ENCODE data around the gene PLEKHM3. TPM values are rescaled to one million over a fixed set of nuclear protein-coding genes. Genes with fewer than 3 reads are reported as not detected.

The PLEKHM3 gene
- total RNA-seq, 1 donor from 2014 or later, result 2.5 TPM

GRCh38 chr2:207895274-207895860 lies 130.0 kb downstream of the PLEKHM3 start:
- no peak for DNase-seq (ENCODE audit: low read depth)
- TF ChIP-seq, protein P1, sequence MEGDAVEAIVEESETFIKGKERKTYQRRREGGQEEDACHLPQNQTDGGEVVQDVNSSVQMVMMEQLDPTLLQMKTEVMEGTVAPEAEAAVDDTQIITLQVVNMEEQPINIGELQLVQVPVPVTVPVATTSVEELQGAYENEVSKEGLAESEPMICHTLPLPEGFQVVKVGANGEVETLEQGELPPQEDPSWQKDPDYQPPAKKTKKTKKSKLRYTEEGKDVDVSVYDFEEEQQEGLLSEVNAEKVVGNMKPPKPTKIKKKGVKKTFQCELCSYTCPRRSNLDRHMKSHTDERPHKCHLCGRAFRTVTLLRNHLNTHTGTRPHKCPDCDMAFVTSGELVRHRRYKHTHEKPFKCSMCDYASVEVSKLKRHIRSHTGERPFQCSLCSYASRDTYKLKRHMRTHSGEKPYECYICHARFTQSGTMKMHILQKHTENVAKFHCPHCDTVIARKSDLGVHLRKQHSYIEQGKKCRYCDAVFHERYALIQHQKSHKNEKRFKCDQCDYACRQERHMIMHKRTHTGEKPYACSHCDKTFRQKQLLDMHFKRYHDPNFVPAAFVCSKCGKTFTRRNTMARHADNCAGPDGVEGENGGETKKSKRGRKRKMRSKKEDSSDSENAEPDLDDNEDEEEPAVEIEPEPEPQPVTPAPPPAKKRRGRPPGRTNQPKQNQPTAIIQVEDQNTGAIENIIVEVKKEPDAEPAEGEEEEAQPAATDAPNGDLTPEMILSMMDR (conservative IDR thresholded peaks at IDR 0.05; ENCODE audit: low read depth, low read length), result no peak
- H3K4me3 ChIP-seq (ENCODE audit: low read depth, low read length), result no peak overlapping the region

DNA sequence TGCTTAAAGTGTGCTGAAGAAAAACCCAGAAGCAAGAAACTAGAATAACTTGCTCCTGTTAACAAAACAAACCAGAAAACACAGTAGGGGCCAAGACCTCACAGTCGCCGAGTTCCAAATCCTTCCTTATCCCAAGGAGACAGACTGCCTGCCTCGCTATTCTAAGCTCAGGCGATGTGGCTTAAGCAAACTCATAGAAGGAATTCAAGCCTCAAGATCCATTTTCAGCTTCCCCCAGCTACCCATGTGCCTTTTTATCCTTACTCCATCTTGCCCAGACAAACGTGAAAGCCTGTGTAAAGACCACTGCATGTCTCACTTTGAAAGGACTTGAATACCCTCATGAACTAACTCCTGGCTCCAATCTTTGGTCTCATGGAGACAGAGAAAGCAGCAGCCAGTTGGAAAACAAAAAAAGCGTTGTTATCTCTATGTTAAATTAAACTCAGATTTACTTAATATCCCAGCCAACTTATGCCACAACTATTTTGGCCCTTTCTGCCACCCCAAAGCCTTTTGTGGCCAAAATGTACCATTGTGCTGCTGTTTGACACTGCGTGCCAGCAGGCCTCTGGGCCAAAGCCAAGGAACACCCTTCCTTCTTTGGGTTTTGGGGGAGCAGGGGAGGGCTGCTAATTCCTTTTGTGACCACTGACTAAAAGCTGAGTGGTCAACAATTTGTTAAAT lies 132.5 kb downstream of the PLEKHM3 start:
- no peak for DNase-seq (ENCODE audit: low read depth)
- TF ChIP-seq, protein P1 (conservative IDR thresholded peaks at IDR 0.05; ENCODE audit: low read depth, low read length), result no peak

GRCh38 chr2:207891086-207891844 lies 134.1 kb downstream of the PLEKHM3 start:
- TF ChIP-seq, protein P1 (conservative IDR thresholded peaks at IDR 0.05; ENCODE audit: low read depth, low read length), result no peak
- no peak overlapping the region for H3K4me3 ChIP-seq (ENCODE audit: low read depth, low read length)
- no peak for DNase-seq (ENCODE audit: low read depth)

More for the DNA sequence above, 132.5 kb downstream of the PLEKHM3 start:
- no peak overlapping the region for H3K4me3 ChIP-seq (ENCODE audit: low read depth, low read length)

DNA sequence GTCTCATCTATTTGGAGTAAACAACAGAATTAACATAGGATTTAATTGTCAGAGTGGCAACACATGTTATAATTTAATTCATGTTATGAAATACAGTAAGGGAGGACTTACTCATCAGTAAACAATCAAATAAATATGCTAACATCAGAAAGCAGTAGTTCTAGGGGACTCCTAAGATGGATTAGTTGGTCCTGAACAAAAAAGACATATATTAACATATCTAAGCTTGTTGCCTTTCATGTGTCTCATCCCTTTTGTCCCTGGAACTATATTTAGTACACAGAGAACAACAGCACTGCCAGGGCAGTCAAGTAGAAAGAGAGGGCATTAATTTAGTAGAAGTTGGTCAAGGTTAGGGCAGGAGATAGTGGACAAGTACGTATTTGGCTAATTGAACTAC lies 137.8 kb downstream of the PLEKHM3 start:
- TF ChIP-seq, protein P1 (conservative IDR thresholded peaks at IDR 0.05; ENCODE audit: low read depth, low read length), result no peak
- H3K4me3 ChIP-seq (ENCODE audit: low read depth, low read length), result no peak overlapping the region
- no peak for DNase-seq (ENCODE audit: low read depth)

DNA sequence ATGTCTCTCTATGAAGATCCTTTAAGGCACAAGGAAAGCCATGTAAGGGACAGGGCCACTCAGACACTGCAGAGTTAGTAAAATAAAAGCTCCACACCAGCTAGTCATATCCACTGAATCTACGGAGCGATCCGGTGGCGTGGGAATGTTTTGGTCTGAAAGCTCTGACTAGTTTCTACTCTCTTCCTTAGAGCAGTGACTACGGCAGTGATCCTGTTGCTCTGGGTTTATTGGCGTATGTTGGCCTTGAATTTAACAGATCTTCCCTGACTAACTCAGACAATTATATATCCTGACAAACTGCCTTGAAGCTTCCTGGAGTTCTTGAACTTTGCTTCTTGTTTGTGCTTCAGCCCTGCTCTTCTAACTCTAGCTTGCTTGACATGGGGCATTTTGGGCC lies 140.3 kb downstream of the PLEKHM3 start:
- TF ChIP-seq, protein P1 (conservative IDR thresholded peaks at IDR 0.05; ENCODE audit: low read depth, low read length), result no peak
- H3K4me3 ChIP-seq (ENCODE audit: low read depth, low read length), result no peak overlapping the region
- no peak for DNase-seq (ENCODE audit: low read depth)

- DNase-seq (ENCODE audit: low read depth), result no peak
- TF ChIP-seq, protein P1 (conservative IDR thresholded peaks at IDR 0.05; ENCODE audit: low read depth, low read length), result no peak
These were observed 141.2 kb downstream of the PLEKHM3 start for GRCh38 chr2:207884127-207884526.

More at GRCh38 chr2:207884127-207884526, 141.2 kb downstream of the PLEKHM3 start:
- no peak overlapping the region for H3K4me3 ChIP-seq (ENCODE audit: low read depth, low read length)
